ENCODE measurements around the gene IRX4. TPM values are rescaled to one million over a fixed set of nuclear protein-coding genes. Genes with fewer than 3 reads are reported as not detected.

Gene IRX4
- total RNA-seq, 6 donors from 2014 or later: 1.7 TPM; not detected in 5

- H3K4me1 ChIP-seq: no peaks in the 10 kb centered on the region
- no peak overlapping the region for H3K4me3 ChIP-seq
- TF ChIP-seq POLR2A (IDR thresholded peaks at IDR 0.05) (no peak), POLR2AphosphoS5 (IDR thresholded peaks at IDR 0.05) (no peak), EP300 (IDR thresholded peaks at IDR 0.05) (no peak), CTCF (IDR thresholded peaks at IDR 0.05) (no peak)
- ATAC-seq (ENCODE audit: low FRiP score in 2 of 2) (no peak), DNase-seq (peak in 1 of 2 donors; percentile 78)
- peaks cover 0 to 5% (median 0%) of the 10 kb centered on the region in 4 donors for H3K27me3 ChIP-seq
- no peaks in the 10 kb centered on the region for H3K36me3 ChIP-seq
- H3K27ac ChIP-seq: no peak overlapping the region
- 49 to 69% methylated on average over 15 to 25 of the region's 31 CpGs for WGBS, 2 donors
- no peaks in the 10 kb centered on the region for H3K9me3 ChIP-seq
These were observed 41.8 kb downstream of the IRX4 start for GRCh38 chr5:1840741-1841521.

- peak in 1 of 2 donors; percentile 75 for DNase-seq
- 83 to 90% methylated on average over 15 to 19 of the region's 20 CpGs for WGBS, 2 donors
- Histone ChIP-seq H3K27me3 (peaks cover 0 to 5% (median 0%) of the 10 kb centered on the region in 4 donors), H3K36me3 (no peaks in the 10 kb centered on the region), H3K4me1 (no peaks in the 10 kb centered on the region), H3K9me3 (no peaks in the 10 kb centered on the region), H3K27ac (no peak overlapping the region), H3K4me3 (no peak overlapping the region)
- no peak for ATAC-seq (ENCODE audit: low FRiP score in 2 of 2)
- TF ChIP-seq POLR2A (IDR thresholded peaks at IDR 0.05) (no peak), POLR2AphosphoS5 (IDR thresholded peaks at IDR 0.05) (no peak), CTCF (IDR thresholded peaks at IDR 0.05) (no peak), EP300 (IDR thresholded peaks at IDR 0.05) (no peak)
These were observed 42.6 kb downstream of the IRX4 start for GRCh38 chr5:1840071-1840547.

DNA sequence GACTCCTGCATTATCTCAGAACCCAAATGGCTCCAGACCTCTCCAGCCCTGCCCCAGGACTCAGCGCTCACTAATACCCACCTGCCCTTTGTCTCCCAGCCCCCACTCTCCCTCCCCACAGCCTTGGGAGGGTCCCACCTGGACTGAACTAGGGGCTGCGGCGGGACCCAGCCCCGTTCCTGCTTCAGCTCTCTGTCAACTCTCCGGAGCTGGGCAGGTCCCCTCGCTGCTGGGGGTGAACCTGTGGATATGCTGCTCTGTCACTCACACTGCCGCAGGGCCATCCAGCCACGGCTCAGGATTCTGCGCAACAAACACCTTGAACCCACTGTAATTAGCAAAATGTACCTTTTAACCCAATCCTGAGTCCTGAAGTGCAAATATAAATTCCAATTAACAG lies 44.7 kb downstream of the IRX4 start:
- Histone ChIP-seq H3K36me3 (no peaks in the 10 kb centered on the region), H3K4me1 (no peaks in the 10 kb centered on the region), H3K27ac (no peak overlapping the region), H3K9me3 (no peaks in the 10 kb centered on the region), H3K27me3 (peaks cover 0 to 5% (median 0%) of the 10 kb centered on the region in 4 donors), H3K4me3 (no peak overlapping the region)
- ATAC-seq (ENCODE audit: low FRiP score in 2 of 2) (no peak), DNase-seq (peak in 1 of 2 donors; percentile 39)
- 75 to 79% methylated on average over 3 to 9 of the region's 9 CpGs for WGBS, 2 donors
- TF ChIP-seq POLR2AphosphoS5 (IDR thresholded peaks at IDR 0.05) (no peak), CTCF (IDR thresholded peaks at IDR 0.05) (no peak), POLR2A (IDR thresholded peaks at IDR 0.05) (no peak), EP300 (IDR thresholded peaks at IDR 0.05) (no peak)

- Histone ChIP-seq H3K4me1 (no peaks in the 10 kb centered on the region), H3K27me3 (peaks cover 0 to 5% (median 0%) of the 10 kb centered on the region in 4 donors), H3K4me3 (no peak overlapping the region), H3K9me3 (no peaks in the 10 kb centered on the region), H3K27ac (no peak overlapping the region), H3K36me3 (no peaks in the 10 kb centered on the region)
- 72 to 84% methylated on average over 14 to 28 of the region's 32 CpGs for WGBS, 2 donors
- no peak for ATAC-seq (ENCODE audit: low FRiP score in 2 of 2)
- DNase-seq: peak in 1 of 2 donors; percentile 67
- TF ChIP-seq CTCF (IDR thresholded peaks at IDR 0.05) (no peak), POLR2A (IDR thresholded peaks at IDR 0.05) (no peak), POLR2AphosphoS5 (IDR thresholded peaks at IDR 0.05) (no peak), EP300 (IDR thresholded peaks at IDR 0.05) (no peak)
These were observed 45.5 kb downstream of the IRX4 start for GRCh38 chr5:1836891-1837880.
